SH-SY5Y (cell line): ENCODE measurements around the gene SAMD14.

Experiments
- GATA2 ChIP-seq: IDR thresholded peaks from 2 replicates; pipeline ENCODE4 v1.6.1; 2011; ENCODE audit warnings: mild to moderate bottlenecking, low read depth, low read length
- GATA3 ChIP-seq: IDR thresholded peaks from 2 replicates; pipeline ENCODE4 v1.6.1; 2011; ENCODE audit warnings: low read depth, mild to moderate bottlenecking, low read length, moderate library complexity

DNA sequence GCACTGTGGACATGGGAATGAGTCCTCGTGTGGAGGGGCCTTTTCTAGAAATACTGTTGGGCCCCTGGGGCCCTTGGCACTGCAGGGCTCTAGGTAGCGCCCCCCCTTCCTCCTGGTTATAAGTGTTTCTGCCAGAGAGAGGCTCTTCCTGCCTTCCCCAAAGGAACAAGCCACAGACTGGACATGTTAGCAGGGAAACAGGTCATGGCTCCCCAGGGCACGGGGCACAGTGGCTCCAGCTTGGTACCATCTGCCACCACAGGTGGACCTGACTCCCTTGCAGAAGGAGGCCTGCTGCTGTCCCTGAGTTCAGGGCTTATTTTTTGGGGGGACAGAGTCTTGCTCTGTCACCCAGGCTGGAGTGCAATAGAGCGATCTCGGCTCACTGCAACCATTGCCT, 26.0 kb downstream of the SAMD14 start:
- no peak for TF ChIP-seq GATA3
- no peak for TF ChIP-seq GATA2
